HG02623 (cell line): ENCODE results near the gene NGDN.

ENCODE experiments used
- ATAC-seq: cut with Tn5 transposase; IDR thresholded peaks from one replicate; pipeline ENCODE4 v1.9.1; 2021; ENCODE audit warnings: moderate library complexity; ENCODE audit not compliant: unreplicated experiment

Gene NGDN

DNA sequence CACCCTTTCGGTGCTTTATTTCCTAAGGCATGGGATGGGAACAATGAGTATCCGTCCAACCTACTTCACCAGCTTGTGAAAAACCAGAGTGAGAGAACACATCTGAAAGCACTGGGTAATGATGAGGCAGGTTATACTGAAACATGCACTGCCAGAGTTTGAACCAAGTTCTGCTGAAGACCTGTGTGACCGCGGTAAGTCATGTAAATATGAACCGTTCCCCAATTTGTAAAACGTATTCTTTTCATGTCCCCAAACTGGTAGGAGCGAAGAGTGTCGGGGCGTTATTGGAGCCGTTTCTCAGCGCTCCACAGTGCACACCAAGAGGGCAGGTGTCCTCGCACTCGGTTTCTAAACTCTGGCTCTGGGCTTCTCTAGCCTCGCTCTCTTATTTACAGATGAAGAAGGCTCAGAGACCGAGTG is 788 bp upstream of the NGDN start:
- no peak for ATAC-seq

DNA sequence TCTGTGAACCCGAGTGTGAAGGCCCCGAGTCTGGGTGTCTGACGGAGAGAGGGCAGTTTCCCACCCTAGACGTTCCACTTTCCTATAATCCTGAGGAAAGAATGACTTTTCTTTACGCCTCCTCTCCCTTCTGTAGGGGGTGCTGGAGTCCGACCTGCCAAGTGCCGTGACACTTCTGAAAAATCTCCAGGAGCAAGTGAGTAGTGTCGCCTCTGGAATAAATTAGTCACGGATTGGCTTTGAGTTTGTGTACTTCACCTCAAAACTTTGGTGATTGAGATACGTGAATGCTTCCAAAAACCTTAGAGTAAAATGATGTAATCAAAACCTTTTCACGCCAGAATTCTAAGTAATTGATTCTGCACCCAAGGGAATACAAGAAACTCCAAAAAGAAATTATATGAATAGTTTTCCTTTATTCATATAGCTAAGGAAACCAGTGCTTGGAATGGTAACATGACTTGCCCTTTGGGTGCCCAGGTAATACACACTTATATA is 452 bp downstream of the NGDN start:
- peak; percentile 3 for ATAC-seq

GRCh38 chr14:23470947-23471346 is 1.4 kb downstream of the NGDN start:
- ATAC-seq, result no peak

- no peak for ATAC-seq
Measured at GRCh38 chr14:23478109-23478759, 8.7 kb downstream of the NGDN start.

GRCh38 chr14:23481362-23481970 is 12.0 kb downstream of the NGDN start:
- ATAC-seq, result no peak

GRCh38 chr14:23481979-23482822 is 12.7 kb downstream of the NGDN start:
- ATAC-seq, result no peak

DNA sequence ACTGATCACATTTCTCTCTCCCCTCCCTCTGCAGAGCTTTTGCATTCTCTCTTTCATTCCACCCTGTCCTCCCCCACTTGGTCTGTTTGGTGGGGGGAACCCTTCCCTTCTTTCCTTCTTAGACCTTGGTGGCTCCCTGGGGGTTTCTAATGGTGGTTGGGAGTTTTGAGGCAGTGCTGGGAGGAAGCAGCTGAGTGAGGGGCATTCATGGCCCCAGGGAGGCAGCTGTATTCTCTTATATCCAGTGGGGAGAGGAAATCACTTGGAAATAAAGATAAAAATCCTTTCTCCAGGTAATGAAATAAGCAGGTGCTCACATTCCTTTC is 13.3 kb downstream of the NGDN start:
- no peak for ATAC-seq

GRCh38 chr14:23483236-23483854 is 13.8 kb downstream of the NGDN start:
- ATAC-seq, result no peak

DNA sequence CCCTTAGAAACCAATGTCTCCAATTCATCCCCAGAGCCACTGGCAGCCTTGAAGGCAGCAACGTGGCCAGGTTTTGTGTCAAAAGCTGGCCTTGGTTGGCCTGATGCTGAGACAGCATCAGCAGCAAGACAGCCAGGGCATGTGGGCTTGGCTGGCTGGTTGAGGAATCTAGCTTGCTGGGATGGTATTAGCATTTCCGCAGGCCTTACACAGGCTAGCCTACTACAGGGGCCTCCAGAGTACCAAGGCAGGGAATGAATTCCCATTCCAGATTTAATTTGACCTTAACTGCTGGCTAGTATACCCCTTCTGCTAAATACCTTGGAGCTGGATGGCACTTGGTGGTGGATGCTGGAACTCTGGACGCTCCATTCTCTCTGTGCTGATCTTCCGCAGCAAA is 15.8 kb downstream of the NGDN start:
- no peak for ATAC-seq

DNA sequence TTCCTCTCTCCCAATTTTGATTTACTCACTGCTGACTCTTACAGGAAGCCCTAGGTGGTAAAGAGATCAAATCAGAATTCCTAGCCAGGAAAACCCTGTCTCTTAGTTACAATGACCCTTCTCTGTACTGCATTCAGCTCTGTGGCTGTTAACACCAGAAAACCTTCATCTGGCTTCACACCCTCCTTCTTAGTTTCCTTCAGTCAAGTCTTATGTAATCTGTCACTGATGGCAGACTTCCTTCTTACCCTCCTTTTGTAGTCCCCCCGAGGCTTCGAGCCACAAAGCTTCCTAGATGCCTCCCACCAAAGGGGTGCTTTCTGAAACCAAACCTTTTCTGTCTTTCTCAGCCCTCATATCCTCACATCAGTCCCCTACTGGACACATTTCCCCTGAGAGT is 16.5 kb downstream of the NGDN start:
- no peak for ATAC-seq

DNA sequence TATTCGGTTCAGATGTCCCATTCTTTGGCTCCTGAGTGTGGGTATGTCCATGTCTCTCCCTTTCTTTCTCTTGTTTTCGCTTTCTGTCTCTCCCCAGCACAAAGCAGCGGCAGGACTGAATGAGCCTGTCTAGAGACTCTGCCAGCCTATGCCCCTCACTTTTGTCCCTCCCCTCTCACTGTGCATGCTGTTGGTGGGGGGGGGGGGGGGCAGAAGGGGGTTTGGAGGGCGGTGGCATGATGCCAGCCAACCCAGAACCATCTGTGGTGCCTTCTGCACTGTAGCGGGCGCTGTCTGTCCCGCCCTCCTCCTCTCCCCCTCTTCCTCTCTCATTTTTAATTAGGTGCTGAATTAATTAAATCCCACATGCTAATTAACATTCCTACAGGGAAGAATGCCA is 17.7 kb downstream of the NGDN start:
- no peak for ATAC-seq

DNA sequence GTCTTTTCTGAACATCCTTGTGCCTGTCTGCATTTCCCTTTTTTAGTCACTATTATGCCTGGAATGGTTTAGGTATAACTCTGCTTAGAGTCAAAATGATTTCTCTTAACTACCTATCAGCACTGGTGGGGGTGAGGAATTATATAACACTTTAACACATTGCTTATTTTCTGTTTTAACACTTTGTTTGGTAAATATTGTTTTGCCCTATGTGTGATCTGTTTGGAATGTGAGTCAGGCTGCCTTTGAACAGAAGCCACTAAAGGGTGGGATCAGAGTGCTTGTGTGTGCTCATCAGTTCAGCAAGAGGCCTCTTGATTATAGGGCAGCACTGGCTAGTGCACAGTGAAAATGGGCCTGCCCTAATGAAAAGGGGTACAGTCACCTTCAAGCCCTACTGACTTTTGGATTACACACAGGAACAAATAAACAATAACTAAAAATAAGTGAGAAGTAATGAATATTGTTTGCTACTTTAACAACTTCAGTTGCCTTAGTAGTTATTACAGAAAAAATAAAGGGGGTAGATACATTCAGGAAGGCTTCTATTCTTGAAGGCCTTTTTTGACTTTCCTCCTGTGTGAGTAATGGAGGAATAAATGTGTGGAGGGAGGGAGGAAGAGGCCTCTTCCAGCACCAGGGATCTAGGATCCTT is 23.2 kb downstream of the NGDN start:
- ATAC-seq, result no peak

DNA sequence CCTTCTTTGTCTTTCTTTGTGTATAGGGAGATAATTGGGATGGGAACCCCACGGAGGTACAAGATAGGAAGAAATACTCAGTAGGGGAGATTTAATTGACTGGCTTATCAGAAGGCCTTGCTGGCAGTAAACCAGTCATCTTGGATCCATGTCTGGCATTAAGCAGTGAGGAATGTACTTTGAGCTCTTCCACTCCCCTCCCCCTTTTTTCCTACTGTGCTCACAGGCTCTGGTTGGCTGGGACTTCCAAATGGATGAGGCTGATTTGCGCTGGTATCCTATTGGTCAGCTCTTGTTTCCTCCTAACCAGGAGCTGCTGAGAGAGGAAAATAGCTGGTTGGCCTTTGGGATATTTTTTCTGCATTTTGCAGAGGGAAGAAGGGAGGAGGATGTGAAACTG is 24.7 kb downstream of the NGDN start:
- ATAC-seq, result no peak

DNA sequence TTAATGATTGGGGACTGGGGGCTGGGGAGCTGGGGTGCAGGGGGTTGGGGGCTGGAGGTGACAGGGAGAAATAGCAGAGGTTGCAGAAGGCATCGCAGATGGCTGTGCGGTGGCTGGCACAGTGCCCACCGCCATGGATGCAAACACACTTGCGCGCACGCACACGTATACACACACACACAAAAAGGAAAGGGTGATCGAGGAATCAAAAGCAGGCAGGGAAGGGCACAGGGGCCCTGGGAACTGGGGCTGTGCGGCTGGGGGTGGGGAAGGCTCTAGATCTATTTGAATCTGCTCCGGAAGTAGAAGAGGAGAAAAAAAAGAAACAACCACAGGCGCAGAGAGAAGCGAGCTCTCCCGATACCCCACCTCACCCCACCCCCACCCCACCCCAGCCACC is 42.7 kb downstream of the NGDN start:
- ATAC-seq, result no peak

DNA sequence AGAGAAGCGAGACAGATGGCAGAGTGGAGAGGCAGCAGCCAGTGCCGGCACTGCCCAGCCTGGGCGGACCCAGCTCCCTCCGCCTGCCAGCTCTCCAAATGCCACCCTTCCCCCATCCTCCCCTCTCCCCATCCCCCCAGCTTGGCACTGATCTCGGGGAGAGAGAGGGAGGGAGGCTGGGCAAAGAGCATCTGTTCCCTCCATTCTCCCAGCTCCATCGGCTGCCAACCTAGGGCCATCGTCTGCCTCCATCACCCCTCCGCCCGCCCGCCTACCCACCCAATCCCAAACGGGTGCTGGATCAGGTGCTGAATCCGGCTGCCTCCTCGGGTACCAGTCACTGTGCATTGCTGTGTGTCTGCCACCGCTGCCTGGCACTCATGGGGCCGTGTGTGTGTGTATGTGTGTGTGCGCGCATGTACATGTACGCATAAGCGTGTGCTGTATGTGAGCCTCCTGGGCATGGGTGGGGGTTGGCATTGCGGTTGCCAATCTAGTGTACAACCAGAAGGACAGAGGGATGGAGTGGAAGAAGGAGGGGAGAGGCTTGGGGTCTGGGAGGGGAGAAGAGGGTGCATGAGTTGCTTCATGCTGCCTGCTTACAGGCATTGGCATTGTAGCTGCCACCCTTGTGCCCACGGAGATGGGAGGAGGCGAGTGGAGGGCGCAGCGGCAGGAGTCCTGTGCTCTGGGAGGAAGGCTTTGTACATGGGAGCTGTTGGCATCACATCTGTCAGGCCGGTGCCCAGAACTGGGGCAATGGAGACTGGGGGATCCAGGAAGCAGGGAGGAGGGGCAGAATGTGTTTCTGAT is 43.7 kb downstream of the NGDN start:
- no peak for ATAC-seq

DNA sequence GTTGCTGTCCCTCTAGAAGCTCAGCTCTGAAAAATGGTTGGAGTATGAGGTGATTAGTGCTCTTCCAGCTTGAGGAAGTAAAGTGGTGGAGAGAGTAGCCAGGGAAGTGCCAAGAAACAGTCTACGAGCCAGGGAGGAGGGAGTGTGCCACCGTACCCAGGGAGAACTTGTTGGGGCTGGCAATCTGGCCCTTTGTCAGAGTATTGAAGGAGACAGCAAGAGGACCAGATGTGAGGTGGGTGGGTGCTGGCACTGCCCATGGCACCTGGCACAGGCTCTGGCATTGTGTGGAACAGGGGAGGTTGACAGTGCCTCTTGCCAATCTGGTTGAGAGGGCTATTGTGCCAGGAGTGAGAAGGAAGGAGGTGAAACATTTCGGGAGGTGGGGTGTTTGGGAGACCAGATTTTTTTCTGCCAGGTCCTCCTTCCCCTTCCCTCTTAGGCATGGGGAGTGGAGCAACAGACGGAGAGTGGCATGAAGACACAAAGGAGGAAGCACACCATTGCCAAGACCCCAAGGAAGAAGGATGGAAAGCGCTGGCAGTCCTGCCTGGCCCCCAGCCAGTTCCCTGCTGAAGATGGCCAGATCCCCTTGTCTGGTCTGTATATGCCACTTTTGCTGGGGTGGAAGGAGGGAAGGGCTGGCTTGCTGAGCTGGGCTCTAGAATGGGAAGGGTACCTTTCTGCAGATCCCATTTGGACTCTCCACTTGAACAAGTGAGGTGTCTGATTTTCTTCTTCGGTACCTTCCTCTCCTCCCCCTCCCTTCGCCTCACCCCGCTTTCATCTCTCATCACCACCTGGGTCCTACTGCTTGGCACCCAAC is 44.5 kb downstream of the NGDN start:
- no peak for ATAC-seq

- no peak for ATAC-seq
Measured at GRCh38 chr14:23514644-23514957, 45.1 kb downstream of the NGDN start.

DNA sequence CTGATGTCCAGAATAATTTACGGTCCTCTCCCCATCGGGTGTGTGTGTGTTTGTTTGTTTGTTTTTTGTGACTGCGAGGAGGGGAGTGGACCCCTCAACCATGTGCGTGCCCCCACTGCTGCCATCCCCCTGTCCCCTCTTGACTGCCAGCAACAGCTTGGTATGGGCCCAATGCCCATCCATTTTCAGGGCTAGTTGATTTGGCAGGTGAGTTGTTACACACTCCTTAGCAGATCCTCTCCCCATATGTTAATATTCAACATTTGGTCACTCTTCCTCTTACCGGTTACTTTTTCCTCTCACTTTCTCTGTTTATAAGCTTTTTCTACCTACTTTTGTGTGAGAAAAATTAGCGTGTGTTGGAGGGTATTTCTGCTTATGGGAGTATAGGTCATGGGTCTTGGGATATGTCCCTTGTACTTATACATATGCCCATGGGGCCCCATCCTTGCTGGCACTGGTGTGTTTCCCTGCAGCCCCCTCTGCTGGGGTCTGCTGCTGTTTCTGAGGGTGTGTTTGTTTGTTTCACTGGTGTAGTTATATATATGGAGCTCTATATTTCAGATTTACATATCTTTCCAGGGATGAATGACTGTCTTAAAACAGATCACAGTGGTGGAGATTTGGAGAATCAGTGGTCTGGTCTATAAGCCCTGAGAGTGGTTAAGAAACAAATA is 48.3 kb downstream of the NGDN start:
- ATAC-seq, result no peak

- no peak for ATAC-seq
Measured at GRCh38 chr14:23518709-23519108, 49.2 kb downstream of the NGDN start.
